Measurements from ENCODE around the gene NRXN3. TPM values are rescaled to one million over a fixed set of nuclear protein-coding genes. Genes with fewer than 3 reads are reported as not detected.

NRXN3 gene
- total RNA-seq, 1 experiment from 2014 or later = not detected

- Histone ChIP-seq H4K20me1 (ENCODE audit: insufficient read depth) (no peaks in the 10 kb centered on the region), H3K4me2 (no peak overlapping the region), H2AFZ (no peak overlapping the region), H3K9me2 (ENCODE audit: insufficient read depth) (no peaks in the 10 kb centered on the region), H3K4me3 (no peak overlapping the region), H3K9me3 (ENCODE audit: insufficient read depth, low read depth) (no peaks in the 10 kb centered on the region), H3K27me3 (ENCODE audit: insufficient read depth, low read depth) (0 out of 2 replicates have a peak, but pooled peaks cover 3% of the 10 kb centered on the region), H3F3A (ENCODE audit: insufficient read depth, low read depth) (no peaks in the 10 kb centered on the region), H3K4me1 (replicated peaks; ENCODE audit: insufficient read depth) (no peaks in the 10 kb centered on the region), H3K79me2 (ENCODE audit: low read depth) (no peaks in the 10 kb centered on the region), H3K27ac (no peak overlapping the region), H3K36me3 (ENCODE audit: low read depth) (no peaks in the 10 kb centered on the region)
- TF ChIP-seq, protein P1, sequence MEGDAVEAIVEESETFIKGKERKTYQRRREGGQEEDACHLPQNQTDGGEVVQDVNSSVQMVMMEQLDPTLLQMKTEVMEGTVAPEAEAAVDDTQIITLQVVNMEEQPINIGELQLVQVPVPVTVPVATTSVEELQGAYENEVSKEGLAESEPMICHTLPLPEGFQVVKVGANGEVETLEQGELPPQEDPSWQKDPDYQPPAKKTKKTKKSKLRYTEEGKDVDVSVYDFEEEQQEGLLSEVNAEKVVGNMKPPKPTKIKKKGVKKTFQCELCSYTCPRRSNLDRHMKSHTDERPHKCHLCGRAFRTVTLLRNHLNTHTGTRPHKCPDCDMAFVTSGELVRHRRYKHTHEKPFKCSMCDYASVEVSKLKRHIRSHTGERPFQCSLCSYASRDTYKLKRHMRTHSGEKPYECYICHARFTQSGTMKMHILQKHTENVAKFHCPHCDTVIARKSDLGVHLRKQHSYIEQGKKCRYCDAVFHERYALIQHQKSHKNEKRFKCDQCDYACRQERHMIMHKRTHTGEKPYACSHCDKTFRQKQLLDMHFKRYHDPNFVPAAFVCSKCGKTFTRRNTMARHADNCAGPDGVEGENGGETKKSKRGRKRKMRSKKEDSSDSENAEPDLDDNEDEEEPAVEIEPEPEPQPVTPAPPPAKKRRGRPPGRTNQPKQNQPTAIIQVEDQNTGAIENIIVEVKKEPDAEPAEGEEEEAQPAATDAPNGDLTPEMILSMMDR (conservative IDR thresholded peaks at IDR 0.05) = no peak
- no peak for TF ChIP-seq EZH2 (IDR thresholded peaks at IDR 0.05; ENCODE audit: low read depth)
- intact Hi-C loops (cut with micrococcal nuclease; ENCODE audit: unreplicated experiment) = no loop called here
- no peak for DNase-seq
- CTCF ChIA-PET = no interaction called here
- no TSS peak for BruUV-seq (replicated peaks)
- POLR2A ChIA-PET (ENCODE audit: unreplicated experiment) = no interaction called here
These were observed 1268.6 kb downstream of the NRXN3 start for GRCh38 chr14:79438696-79439342.

- Histone ChIP-seq H4K20me1 (ENCODE audit: insufficient read depth) (no peaks in the 10 kb centered on the region), H3K27me3 (ENCODE audit: insufficient read depth, low read depth) (0 out of 2 replicates have a peak, but pooled peaks cover 3% of the 10 kb centered on the region), H3K27ac (no peak overlapping the region), H3K4me1 (replicated peaks; ENCODE audit: insufficient read depth) (no peaks in the 10 kb centered on the region), H3K9me3 (ENCODE audit: insufficient read depth, low read depth) (no peaks in the 10 kb centered on the region), H3K9me2 (ENCODE audit: insufficient read depth) (no peaks in the 10 kb centered on the region; the same call in 1 of the 2 replicates), H3F3A (ENCODE audit: insufficient read depth, low read depth) (no peaks in the 10 kb centered on the region), H3K4me3 (no peak overlapping the region), H3K79me2 (ENCODE audit: low read depth) (no peaks in the 10 kb centered on the region), H3K4me2 (no peak overlapping the region), H3K36me3 (ENCODE audit: low read depth) (no peaks in the 10 kb centered on the region), H2AFZ (no peak overlapping the region)
- no TSS peak for BruUV-seq (replicated peaks)
- no peak for DNase-seq
- ChIA-PET POLR2A (ENCODE audit: unreplicated experiment) (no interaction called here), CTCF (no interaction called here)
- intact Hi-C loops (cut with micrococcal nuclease; ENCODE audit: unreplicated experiment) = no loop called here
- TF ChIP-seq, protein P1 (conservative IDR thresholded peaks at IDR 0.05) = no peak
- TF ChIP-seq EZH2 (IDR thresholded peaks at IDR 0.05; ENCODE audit: low read depth) = no peak
These were observed 1272.6 kb downstream of the NRXN3 start for GRCh38 chr14:79442786-79443185.

DNA sequence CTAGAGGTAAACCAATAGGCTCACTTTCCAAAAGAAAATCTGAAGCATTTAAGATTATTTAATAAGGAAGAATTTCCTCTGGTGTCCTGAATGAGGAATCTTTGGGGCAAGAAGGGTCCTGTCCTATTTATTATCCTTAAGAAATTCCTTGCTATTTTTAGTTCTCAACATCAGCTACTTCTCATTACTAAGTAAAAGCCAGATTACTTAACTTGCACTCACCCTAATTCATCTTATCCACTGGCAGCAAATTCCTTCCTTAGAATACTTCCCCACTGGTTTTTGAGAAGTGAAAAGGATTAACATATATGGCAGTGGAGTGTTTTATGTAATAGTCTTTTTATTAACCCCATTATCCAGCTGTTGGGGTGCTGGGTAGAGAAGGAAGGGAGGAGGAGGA, 1273.4 kb downstream of the NRXN3 start:
- no peaks in the 10 kb centered on the region for H3K79me2 ChIP-seq (ENCODE audit: low read depth)
- no peaks in the 10 kb centered on the region for H4K20me1 ChIP-seq (ENCODE audit: insufficient read depth)
- ChIA-PET CTCF (no interaction called here), POLR2A (ENCODE audit: unreplicated experiment) (no interaction called here)
- TF ChIP-seq, protein P1 (conservative IDR thresholded peaks at IDR 0.05) = no peak
- no peak for TF ChIP-seq EZH2 (IDR thresholded peaks at IDR 0.05; ENCODE audit: low read depth)
- no peaks in the 10 kb centered on the region; the same call in 1 of the 2 replicates for H3K9me2 ChIP-seq (ENCODE audit: insufficient read depth)
- DNase-seq = no peak
- no peaks in the 10 kb centered on the region for H3K4me1 ChIP-seq (replicated peaks; ENCODE audit: insufficient read depth)
- H3K27me3 ChIP-seq (ENCODE audit: insufficient read depth, low read depth) = 0 out of 2 replicates have a peak, but pooled peaks cover 3% of the 10 kb centered on the region
- H3K36me3 ChIP-seq (ENCODE audit: low read depth) = no peaks in the 10 kb centered on the region
- no TSS peak for BruUV-seq (replicated peaks)
- intact Hi-C loops (cut with micrococcal nuclease; ENCODE audit: unreplicated experiment) = no loop called here
- H3K27ac ChIP-seq = no peak overlapping the region
- no peak overlapping the region for H2AFZ ChIP-seq
- H3K4me3 ChIP-seq = no peak overlapping the region
- no peak overlapping the region for H3K4me2 ChIP-seq
- no peaks in the 10 kb centered on the region for H3F3A ChIP-seq (ENCODE audit: insufficient read depth, low read depth)
- no peaks in the 10 kb centered on the region for H3K9me3 ChIP-seq (ENCODE audit: insufficient read depth, low read depth)

Measured in PC-9 (cell line).